ENCODE results near the gene TNFRSF18. TPM values are rescaled to one million over a fixed set of nuclear protein-coding genes. Genes with fewer than 3 reads are reported as not detected.
A peak's percentile ranks its signal among the peaks of the same experiment; 100 is the strongest.

The TNFRSF18 gene
- total and polyA plus RNA-seq, 8 donors = 0.32 to 1.2 (median 0.34) TPM; not detected in 3

- Histone ChIP-seq H3K4me1 (no peaks in the 10 kb centered on the region), H3K27me3 (no peaks in the 10 kb centered on the region), H3K4me3 (peak within 1 kb of the TSS in 1 of 4 donors; percentile 7), H3K9me3 (no peaks in the 10 kb centered on the region), H3K36me3 (peaks cover 0 to 20% (median 0%) of the 10 kb centered on the region in 3 donors), H3K27ac (no peak within 1 kb of the TSS)
- intact Hi-C loops (cut with DNase I) = no loop called here
- 64 to 79% methylated on average over 50 to 56 of the region's 56 CpGs for WGBS, 2 donors
- DNase-seq (peak in 3 of 6 donors; percentile 23 to 79 (median 59)), ATAC-seq (peak in 1 of 4 donors; percentile 5), FAIRE-seq (no peak)
- TF ChIP-seq CTCF (IDR thresholded peaks at IDR 0.05) = no peak
Measured at GRCh38 chr1:1213345-1214265, 7.2 kb upstream of the TNFRSF18 start, which contains the start of gene TNFRSF4. TNFRSF4 (minus strand) TSS chr1:1214153; CDS start chr1:1214127, 26 bp downstream.

GRCh38 chr1:1212780-1213344, 6.5 kb upstream of the TNFRSF18 start:
- WGBS, 2 donors = 70 to 88% methylated on average over 9 to 24 of the region's 24 CpGs
- ATAC-seq (peak in 1 of 4 donors; percentile 15), DNase-seq (peak in 3 of 6 donors; percentile 37 to 80 (median 59)), FAIRE-seq (no peak)
- H3K27me3 ChIP-seq = no peaks in the 10 kb centered on the region
- intact Hi-C loops (cut with DNase I) = no loop called here
- no peak for TF ChIP-seq CTCF (IDR thresholded peaks at IDR 0.05)
- H3K4me3 ChIP-seq = peak overlapping the region in 1 of 4 donors; percentile 13
- no peaks in the 10 kb centered on the region for H3K9me3 ChIP-seq
- no peak overlapping the region for H3K27ac ChIP-seq
- no peaks in the 10 kb centered on the region for H3K4me1 ChIP-seq
- peaks cover 0 to 13% (median 0%) of the 10 kb centered on the region in 3 donors for H3K36me3 ChIP-seq

GRCh38 chr1:1211541-1212441, 5.4 kb upstream of the TNFRSF18 start:
- peak in 3 of 6 donors; percentile 21 to 66 (median 56) for DNase-seq
- Histone ChIP-seq H3K4me1 (no peaks in the 10 kb centered on the region), H3K36me3 (peaks cover 0 to 2% (median 0%) of the 10 kb centered on the region in 3 donors), H3K27ac (no peak overlapping the region), H3K27me3 (no peaks in the 10 kb centered on the region), H3K4me3 (no peak overlapping the region), H3K9me3 (no peaks in the 10 kb centered on the region)
- no peak for TF ChIP-seq CTCF (IDR thresholded peaks at IDR 0.05)
- intact Hi-C loops (cut with DNase I) = no loop called here
- ATAC-seq = no peak
- WGBS, 2 donors = 84 to 86% methylated on average over 20 to 28 of the region's 28 CpGs
- no peak for FAIRE-seq

- no peak for TF ChIP-seq CTCF (IDR thresholded peaks at IDR 0.05)
- H3K9me3 ChIP-seq = no peaks in the 10 kb centered on the region
- DNase-seq = peak in 3 of 6 donors; percentile 26 to 71 (median 56)
- no peak for FAIRE-seq
- intact Hi-C loops (cut with DNase I) = no loop called here
- WGBS, 2 donors = 91 to 92% methylated on average over 28 to 31 of the region's 31 CpGs
- H3K4me3 ChIP-seq = no peak overlapping the region
- no peaks in the 10 kb centered on the region for H3K36me3 ChIP-seq
- no peaks in the 10 kb centered on the region for H3K4me1 ChIP-seq
- H3K27me3 ChIP-seq = no peaks in the 10 kb centered on the region
- no peak for ATAC-seq
- H3K27ac ChIP-seq = no peak overlapping the region
Measured at GRCh38 chr1:1210726-1211540, 4.5 kb upstream of the TNFRSF18 start.

Data from pancreas (tissue), 10 donors.